Adrenal gland (tissue), 12 donors: ENCODE measurements around the gene OR11L1. TPM values are rescaled to one million over a fixed set of nuclear protein-coding genes. Genes with fewer than 3 reads are reported as not detected.

Experiments used
- DNase-seq, 7 donors: peaks; one replicate each; pipeline ENCODE4 v3.0.0-alpha.2; 2019 to 2020
- H3K27ac ChIP-seq, 5 donors: fragments of 200-600 bp; sonication (generic) in 4 of 5; 1 replicate in 3 of 5; 2 replicates in 2 of 5; pipeline versions ENCODE4 v1.5.1 to v1.8.0; 2016 to 2020; ENCODE audit warnings: mild to moderate bottlenecking in 1 of 5
- H3K27me3 ChIP-seq: fragments of 200-600 bp; 2 replicates; pipeline ENCODE4 v1.8.0; 2021
- H3K36me3 ChIP-seq, 2 donors: fragments of 200-600 bp; replicated peaks in 1 of 2; 1 replicate in 1 of 2; 2 replicates in 1 of 2; pipeline versions ENCODE4 v1.5.1 to v1.8.0; 2018 to 2022
- H3K4me1 ChIP-seq, 2 donors: fragments of 200-600 bp; replicated peaks in 1 of 2; 1 replicate in 1 of 2; 2 replicates in 1 of 2; pipeline versions ENCODE4 v1.5.1 to v1.8.0; 2018 to 2021
- H3K4me3 ChIP-seq, 4 donors: fragments of 200-600 bp; sonication (generic) in 3 of 4; one replicate each; pipeline ENCODE4 v1.5.1; 2016 to 2018
- H3K9me3 ChIP-seq, 3 donors: fragments of 200-600 bp; sonication (generic) in 1 of 3; replicated peaks in 1 of 3; 1 replicate in 2 of 3; 2 replicates in 1 of 3; pipeline versions ENCODE4 v1.5.1 to v1.8.0; 2016 to 2021
- POLR2A ChIP-seq, 2 donors: fragments of 450-650 bp; IDR thresholded peaks; one replicate each; pipeline ENCODE4 v1.6.1; 2017; ENCODE audit warnings: antibody characterized with exemption in 2 of 2, mild to moderate bottlenecking in 2 of 2, moderate library complexity in 1 of 2
- WGBS, 4 donors: extraction: QIAGEN DNeasy Blood & Tissue Kit in 2 of 4; methylation state at CpG; one replicate each; pipeline versions ENCODE4 v1.1.5 to v1.1.7; 2013 to 2017; 5-methylcytosine and 5-hydroxymethylcytosine counted together
- intact Hi-C, 2 donors: fragments of 100-400 bp; cut with DNase I; formaldehyde crosslinking; loops; one replicate each; pipeline versions ENCODE4 v1.14.1 to v1.15.0; 2022 to 2023
- polyA plus RNA-seq, 3 donors: library from polyadenylated mRNA; stranded (reverse); fragments of 200-250 nt in 2 of 3; fragments of 350-450 nt in 1 of 3; fragmentation: Illumina TruSeq in 1 of 3; extraction: RNeasy Lipid Tissue Mini Kit (QIAGEN cat#74804) in 1 of 3; gene quantifications; one replicate each; pipeline ENCODE4 v1.2.3, GENCODE V29; 2013 to 2014
- total RNA-seq, 9 donors: library from RNA; depleted of rRNA in 4 of 9; stranded (reverse); fragments of >200 nt in 4 of 9; fragments of 120-200 nt in 1 of 9; fragmentation: NEBNext Ultra II Directional in 1 of 9; extraction: Animal tissue kit (Norgen Biotek cat#: 25700) in 1 of 9; gene quantifications; one replicate each; pipeline versions ENCODE4 v1.1.0 to v1.2.4, GENCODE V29; 2013 to 2023
- TF ChIP-seq, protein P1 (sequence below), 6 experiments: fragments of 450-650 bp in 4 of 6; fragments of 200-600 bp in 2 of 6; sonication (generic) in 1 of 6; IDR thresholded peaks; 1 replicate in 5 of 6; 2 replicates in 1 of 6; pipeline versions ENCODE4 v1.5.1 to v1.8.0; 2016 to 2021; ENCODE audit warnings: antibody characterized with exemption in 6 of 6, mild to moderate bottlenecking in 2 of 6, moderate library complexity in 1 of 6
- donor health status: healthy with polysubstance abuse.
- donor health status: Bipolar disorder and iron deficiency.
- donor health status: DM: yes; HTN: yes; CAD: no.
- donor health status: DM: no; HTN: no; CAD: no.
- donor health status: DM: no; HTN: no; CAD: no.
- donor health status: DM: yes; HTN: yes; CAD: no.

The OR11L1 gene
- total and polyA plus RNA-seq, 12 donors, result not detected

GRCh38 chr1:247855911-247856310 lies 14.2 kb upstream of the OR11L1 start:
- TF ChIP-seq, protein P1, sequence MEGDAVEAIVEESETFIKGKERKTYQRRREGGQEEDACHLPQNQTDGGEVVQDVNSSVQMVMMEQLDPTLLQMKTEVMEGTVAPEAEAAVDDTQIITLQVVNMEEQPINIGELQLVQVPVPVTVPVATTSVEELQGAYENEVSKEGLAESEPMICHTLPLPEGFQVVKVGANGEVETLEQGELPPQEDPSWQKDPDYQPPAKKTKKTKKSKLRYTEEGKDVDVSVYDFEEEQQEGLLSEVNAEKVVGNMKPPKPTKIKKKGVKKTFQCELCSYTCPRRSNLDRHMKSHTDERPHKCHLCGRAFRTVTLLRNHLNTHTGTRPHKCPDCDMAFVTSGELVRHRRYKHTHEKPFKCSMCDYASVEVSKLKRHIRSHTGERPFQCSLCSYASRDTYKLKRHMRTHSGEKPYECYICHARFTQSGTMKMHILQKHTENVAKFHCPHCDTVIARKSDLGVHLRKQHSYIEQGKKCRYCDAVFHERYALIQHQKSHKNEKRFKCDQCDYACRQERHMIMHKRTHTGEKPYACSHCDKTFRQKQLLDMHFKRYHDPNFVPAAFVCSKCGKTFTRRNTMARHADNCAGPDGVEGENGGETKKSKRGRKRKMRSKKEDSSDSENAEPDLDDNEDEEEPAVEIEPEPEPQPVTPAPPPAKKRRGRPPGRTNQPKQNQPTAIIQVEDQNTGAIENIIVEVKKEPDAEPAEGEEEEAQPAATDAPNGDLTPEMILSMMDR (IDR thresholded peaks at IDR 0.05), result no peak
- no peak for TF ChIP-seq POLR2A (IDR thresholded peaks at IDR 0.05)
- DNase-seq, result no peak
- no peaks in the 10 kb centered on the region for H3K36me3 ChIP-seq
- no peaks in the 10 kb centered on the region for H3K4me1 ChIP-seq
- WGBS, 4 donors, result 74 to 90% (median 79%) methylated on average over 4 of the region's 4 CpGs
- H3K27ac ChIP-seq, result no peak overlapping the region
- intact Hi-C loops, result no loop called here
- H3K9me3 ChIP-seq, result no peaks in the 10 kb centered on the region
- peaks cover 11% of the 10 kb centered on the region for H3K27me3 ChIP-seq
- H3K4me3 ChIP-seq, result no peak overlapping the region

GRCh38 chr1:247854899-247855545 lies 13.3 kb upstream of the OR11L1 start:
- intact Hi-C loops, result no loop called here
- Histone ChIP-seq H3K4me1 (no peaks in the 10 kb centered on the region), H3K9me3 (no peaks in the 10 kb centered on the region), H3K4me3 (no peak overlapping the region), H3K27me3 (peaks cover 11% of the 10 kb centered on the region), H3K36me3 (no peaks in the 10 kb centered on the region), H3K27ac (no peak overlapping the region)
- DNase-seq, result no peak
- no peak for TF ChIP-seq POLR2A (IDR thresholded peaks at IDR 0.05)
- TF ChIP-seq, protein P1 (IDR thresholded peaks at IDR 0.05), result no peak
- WGBS, 4 donors, result 75 to 83% (median 79%) methylated on average over 12 to 14 of the region's 14 CpGs

DNA sequence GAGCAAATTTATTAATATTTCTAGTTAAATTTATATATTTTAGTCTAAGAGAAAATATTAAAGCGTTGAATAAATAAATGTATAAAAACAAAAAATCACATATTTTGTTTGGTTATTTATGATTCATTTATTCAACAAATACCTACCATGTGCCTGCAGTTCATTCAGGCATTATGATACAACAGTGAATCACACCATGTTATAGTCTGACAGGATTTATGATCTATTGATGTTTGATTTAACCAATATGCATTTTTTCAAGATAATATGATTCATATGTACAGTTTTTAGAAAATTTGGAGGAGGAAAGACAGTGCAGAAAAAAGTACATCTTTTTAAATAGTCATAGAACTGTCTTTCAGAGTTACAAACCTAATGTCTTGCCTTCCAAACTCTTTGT lies 7.9 kb upstream of the OR11L1 start:
- Histone ChIP-seq H3K4me3 (no peak overlapping the region), H3K4me1 (no peaks in the 10 kb centered on the region), H3K9me3 (no peaks in the 10 kb centered on the region), H3K36me3 (no peaks in the 10 kb centered on the region), H3K27ac (no peak overlapping the region), H3K27me3 (no peaks in the 10 kb centered on the region)
- intact Hi-C loops, result no loop called here
- 58 to 90% (median 72%) methylated on average over 1 of the region's 1 CpG for WGBS, 4 donors
- TF ChIP-seq, protein P1 (IDR thresholded peaks at IDR 0.05), result no peak
- TF ChIP-seq POLR2A (IDR thresholded peaks at IDR 0.05), result no peak
- DNase-seq, result no peak

GRCh38 chr1:247848346-247848745 lies 6.7 kb upstream of the OR11L1 start:
- intact Hi-C loops, result no loop called here
- no peak overlapping the region for H3K4me3 ChIP-seq
- WGBS, 4 donors, result 72 to 82% (median 79%) methylated on average over 7 of the region's 7 CpGs
- H3K36me3 ChIP-seq, result no peaks in the 10 kb centered on the region
- no peaks in the 10 kb centered on the region for H3K27me3 ChIP-seq
- H3K27ac ChIP-seq, result no peak overlapping the region
- no peak for DNase-seq
- TF ChIP-seq POLR2A (IDR thresholded peaks at IDR 0.05), result no peak
- TF ChIP-seq, protein P1 (IDR thresholded peaks at IDR 0.05), result no peak
- no peaks in the 10 kb centered on the region for H3K9me3 ChIP-seq
- H3K4me1 ChIP-seq, result no peaks in the 10 kb centered on the region
